Fibroblast of skin of back (primary cell): ENCODE data around the gene ZMYND10.

Experiments
- DNase-seq: peaks from one replicate; pipeline ENCODE4 v3.0.0-alpha.2; 2013

ZMYND10 gene

GRCh38 chr3:50302095-50303012 lies 43.2 kb downstream of the ZMYND10 start:
- DNase-seq: no peak

DNA sequence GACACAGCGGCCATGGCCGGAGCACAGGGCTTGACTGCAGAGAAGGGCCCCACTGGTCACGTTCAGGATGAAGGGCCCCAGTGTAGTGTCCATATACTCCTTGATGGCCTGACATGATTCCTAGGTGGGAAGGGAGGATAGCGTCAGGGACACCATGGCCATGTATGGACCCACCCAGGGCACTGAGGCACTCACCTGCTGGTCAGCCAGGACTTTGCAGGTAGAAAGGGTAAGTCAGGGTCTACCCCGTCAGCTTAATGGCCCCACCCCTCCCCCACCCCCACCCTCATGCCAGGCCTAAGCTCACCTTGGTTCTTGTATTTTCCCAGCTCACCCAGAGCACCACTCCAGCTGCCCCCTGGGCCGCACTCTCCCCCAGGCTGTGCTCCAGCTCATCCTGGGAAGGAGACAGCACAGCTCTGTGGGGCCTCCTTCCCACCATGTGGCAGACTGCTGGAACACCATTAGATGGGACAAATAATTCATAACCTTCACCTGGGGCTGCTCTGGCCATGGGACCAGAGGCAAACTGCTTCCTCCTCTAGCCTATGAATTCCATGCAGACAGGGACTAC lies 44.8 kb downstream of the ZMYND10 start:
- DNase-seq: no peak

DNA sequence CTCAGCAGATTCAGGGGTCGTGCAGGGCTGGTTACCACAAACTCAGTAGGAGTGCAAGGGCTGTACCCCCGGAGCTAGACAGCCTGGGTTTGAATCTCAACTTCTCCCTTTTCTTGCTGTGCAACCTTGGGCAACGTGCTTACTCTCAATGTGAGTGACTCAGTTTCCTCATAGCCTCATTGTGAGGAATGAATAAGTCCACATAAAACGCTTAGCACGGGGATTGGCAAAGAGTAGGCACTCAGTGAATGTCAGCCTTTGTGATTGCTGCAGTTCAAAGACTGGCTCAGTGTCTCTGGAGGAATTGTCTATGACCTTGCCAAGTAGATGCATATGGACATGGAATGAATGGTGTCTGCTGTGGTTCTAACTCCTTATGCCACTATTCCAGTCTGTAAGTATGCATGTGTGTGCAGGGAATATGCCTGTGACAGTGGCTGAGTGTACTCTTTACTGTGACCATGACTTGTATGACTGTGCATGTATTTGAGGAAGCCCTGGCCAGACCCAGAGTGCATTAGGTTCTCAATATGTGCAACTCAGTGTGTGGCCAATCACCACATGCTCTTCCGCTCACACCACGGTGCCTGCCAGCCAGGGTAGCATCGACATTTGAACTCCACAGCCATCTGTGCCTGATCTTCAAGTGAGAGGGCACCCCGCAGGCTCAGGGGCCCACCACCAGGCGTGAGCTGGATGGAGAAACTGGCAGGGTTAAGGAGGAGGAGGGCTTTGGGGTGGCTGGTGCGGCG lies 45.4 kb downstream of the ZMYND10 start:
- DNase-seq: peak; percentile 30

DNA sequence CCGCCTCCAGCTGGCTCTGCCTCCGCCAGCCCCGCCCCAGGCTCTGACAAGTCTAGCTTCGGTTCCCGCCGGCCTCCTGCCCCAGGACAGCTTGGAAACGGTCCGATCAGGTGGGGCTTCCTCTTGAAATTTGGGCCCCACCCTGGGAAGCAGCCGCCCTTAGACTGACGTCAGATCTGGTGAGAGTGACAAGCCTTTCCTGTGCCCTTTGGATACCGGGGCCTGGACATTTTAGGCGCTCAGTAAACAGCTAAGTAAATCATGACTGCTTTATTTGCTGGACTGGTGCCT lies 45.9 kb downstream of the ZMYND10 start:
- DNase-seq: no peak

DNA sequence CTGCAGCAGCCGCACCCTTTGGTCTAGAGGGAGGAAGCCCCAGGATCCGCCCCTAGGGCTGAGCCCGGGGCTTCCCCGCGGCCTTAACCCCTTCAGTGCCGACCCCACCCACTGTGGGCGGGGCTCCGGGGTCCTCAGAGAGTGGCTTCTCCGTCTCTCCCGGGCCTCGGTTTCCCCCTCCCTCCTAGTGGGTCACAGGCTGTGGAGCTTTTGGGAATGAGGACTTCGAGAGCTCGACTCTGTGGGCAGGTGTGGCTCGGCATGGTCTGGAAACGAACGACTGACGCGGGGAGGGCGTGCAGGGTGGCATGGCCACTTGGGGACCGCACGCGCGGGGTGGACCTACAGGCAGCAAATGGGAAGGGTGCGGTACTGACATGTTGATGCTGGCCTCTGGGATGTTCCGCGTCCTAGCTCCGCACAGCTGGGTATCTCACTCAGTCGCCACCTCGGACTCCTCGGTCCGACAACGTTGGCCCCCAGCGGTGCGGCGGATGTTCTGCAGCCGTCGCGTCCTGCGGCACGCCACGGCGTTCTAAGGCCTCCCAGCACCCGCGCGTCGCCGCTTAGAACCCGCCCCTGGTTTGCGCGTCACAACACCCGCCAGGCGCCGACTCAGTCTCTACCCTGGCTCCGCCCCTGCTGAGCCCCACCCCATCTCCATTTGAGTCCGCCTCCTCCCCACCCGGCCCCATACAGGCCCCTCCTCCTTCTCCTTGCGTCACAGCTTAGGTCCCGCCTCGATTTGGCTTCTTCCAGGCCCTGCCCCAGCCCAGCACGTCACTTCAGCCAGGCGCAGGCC lies 46.5 kb downstream of the ZMYND10 start, which contains the start of the genes HYAL3 and NAA80:
TSS of gene HYAL3 (minus strand) at position 570 of the 802 bp plus-strand sequence. CDS start 3,803 bp downstream, outside the sequence.
TSS of gene NAA80 (minus strand) at position 570 of the 802 bp plus-strand sequence. CDS start 1,942 bp downstream, outside the sequence.
- peak; percentile 99 for DNase-seq

DNA sequence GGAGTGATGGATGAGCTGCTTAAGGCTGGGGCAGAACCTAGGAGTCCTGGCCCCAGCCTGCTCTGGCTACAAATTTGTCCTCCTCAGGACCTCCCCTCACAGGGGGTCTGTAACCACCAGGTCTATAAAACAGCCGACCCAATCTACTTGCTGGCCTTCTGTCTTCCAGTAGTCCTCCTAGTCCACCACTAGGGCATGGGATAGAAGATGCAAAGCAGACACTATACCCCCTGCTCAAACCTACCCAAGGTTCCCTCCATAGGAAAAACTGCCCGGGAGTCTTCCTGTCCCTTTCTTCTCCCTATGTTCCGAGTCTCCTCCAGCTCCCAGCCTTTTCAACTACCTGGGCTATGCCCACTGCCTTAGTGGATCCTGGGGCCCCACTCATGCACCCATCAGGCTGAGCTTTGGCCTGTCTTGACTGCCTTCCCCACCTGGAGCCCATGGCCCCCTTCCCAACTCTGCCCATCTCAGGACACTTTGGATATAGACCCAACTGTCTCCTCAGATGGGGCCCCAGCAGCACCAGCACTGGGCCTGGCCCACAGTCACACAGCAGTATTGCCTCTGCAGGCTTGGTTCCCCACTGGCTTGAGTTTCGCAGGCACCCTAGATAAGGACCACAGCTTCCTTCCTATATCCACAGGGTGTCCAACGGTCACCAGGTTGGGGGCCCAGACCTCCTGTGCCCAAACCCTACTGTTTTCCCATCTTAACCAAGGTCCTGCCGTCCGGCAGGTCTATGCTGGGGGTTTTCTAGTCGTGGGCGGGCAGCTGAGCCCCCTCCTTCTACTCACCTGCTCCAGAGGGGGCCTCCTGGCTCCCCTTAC lies 47.4 kb downstream of the ZMYND10 start:
- DNase-seq: no peak

- no peak for DNase-seq
These were observed 48.2 kb downstream of the ZMYND10 start for GRCh38 chr3:50297384-50297775.

DNA sequence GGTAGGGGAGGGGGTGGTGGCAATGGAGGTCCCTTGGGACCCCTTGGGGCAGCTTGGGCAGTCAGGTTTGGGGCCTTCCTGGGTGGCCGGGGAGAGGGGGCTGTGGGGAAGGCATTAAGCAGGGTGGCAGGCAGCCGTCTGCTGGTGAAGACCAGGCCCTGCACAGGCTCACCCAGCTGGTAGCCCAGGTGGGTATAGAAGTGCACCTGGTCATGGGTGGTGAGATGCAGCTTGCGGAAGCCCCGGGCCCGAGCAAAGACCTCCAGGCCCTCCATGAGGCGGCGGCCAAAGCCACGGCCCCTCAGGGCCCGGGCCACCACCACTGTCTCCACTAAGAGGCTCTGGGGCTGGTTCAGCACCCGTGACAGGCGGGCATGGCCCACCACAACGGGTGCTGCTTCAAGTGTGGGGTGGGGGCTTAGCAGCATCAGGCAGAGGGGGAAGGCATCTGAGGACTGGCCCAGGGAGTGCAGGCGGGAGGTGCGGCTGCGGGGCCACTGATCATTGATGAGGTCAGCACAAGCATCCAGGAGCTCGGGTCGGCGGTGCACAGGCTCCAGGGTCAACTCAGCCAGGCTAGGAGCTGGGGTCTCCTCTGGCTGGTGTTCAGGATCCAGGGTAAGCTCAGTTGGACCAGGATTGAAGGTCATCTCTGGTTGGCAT lies 48.7 kb downstream of the ZMYND10 start:
- DNase-seq: no peak

GRCh38 chr3:50295553-50296431 lies 49.7 kb downstream of the ZMYND10 start:
- no peak for DNase-seq

- DNase-seq: no peak
These were observed 50.8 kb downstream of the ZMYND10 start for GRCh38 chr3:50294492-50295403.

DNA sequence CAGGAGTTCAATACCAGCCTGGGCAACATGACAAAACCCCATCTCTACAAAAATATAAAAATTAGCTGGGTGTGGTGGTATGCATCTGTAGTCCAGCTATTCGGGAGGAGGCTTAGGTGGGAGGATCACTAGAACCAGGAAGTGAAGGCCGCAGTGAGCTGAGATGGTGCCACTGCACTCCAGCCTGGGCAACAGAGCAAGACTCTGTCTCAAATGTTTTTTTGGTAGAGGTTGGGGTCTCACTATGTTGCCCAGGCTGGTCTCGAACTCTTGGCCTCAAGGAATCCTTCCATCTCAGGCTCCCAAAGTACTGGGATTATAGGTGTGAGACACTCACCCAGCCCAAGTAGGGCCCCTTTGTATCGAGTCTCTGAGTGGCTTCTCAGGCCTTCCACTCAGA lies 51.4 kb downstream of the ZMYND10 start:
- no peak for DNase-seq

DNA sequence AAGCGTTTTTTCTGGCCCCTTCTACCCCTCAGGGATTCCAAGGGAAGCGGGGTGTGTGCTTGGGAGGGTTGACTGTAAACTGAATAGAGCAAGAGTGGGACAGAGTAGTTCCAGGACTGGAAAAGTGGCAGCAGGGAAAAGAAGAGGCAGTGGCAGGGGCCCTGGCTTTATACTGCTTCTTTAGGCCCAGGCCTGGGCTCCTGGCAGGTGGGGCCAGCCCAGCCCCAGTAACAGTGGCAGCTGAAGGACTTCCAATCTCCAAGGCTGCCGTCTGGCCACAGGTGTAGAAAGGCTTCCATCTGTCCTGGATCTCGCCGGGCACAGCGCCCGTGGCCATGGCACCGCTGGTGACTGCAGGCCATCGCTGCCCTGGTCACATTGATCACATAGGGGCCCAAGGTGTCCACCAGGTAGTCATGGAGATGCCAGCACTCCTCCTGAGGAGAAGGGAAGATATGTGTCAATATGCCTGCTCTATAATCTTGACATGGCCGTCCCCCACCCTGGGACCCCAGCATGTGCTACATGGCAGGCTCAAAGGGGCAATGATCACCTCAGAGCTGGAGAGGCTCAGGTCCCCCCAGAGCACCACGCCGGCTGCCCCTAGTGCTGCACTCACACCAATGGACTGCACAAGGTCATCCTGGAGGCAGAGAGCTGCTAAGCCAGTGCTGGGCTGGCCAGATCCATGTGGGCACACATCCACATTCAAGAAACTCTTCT lies 52.3 kb downstream of the ZMYND10 start:
- DNase-seq: no peak

- peak; percentile 98 for DNase-seq
These were observed 53.1 kb downstream of the ZMYND10 start, which contains the start of gene IFRD2 for GRCh38 chr3:50292159-50293078. Gene IFRD2 (minus strand): TSS chr3:50292429. CDS start chr3:50292274, 155 bp downstream.
